GM12878 (cell line): ENCODE measurements around the gene MDFI. TPM values are rescaled to one million over a fixed set of nuclear protein-coding genes. Genes with fewer than 3 reads are reported as not detected.

Experiments used
- ATAC-seq: fragments of 200-7000 bp; cut with Tn5 transposase; 3 replicates; pipeline ENCODE4 v1.9.1; 2020; ENCODE audit warnings: mild to moderate bottlenecking, moderate library complexity
- BruUV-seq: library from RNA; stranded (reverse); fragments of 400-500 nt; replicated peaks from 2 replicates; lab custom pipeline; 2021; lab: Mats Ljungman, UMichigan
- CTCF ChIA-PET: fragments of 300-600 bp; sonication (Branson Sonifier 250); formaldehyde crosslinking; extraction: SDS; loops from one replicate; lab custom pipeline; 2021; ENCODE audit warnings: inconsistent platforms; lab: Yijun Ruan, JAX
- POLR2A ChIA-PET: fragments of 350-600 bp; formaldehyde crosslinking; extraction: SDS; loops from one replicate; lab custom pipeline; 2021; ENCODE audit warnings: inconsistent platforms; lab: Charles Lee
- RAD21 ChIA-PET: fragments of 300-600 bp; sonication (Branson Sonifier 250); formaldehyde crosslinking; loops from one replicate; lab custom pipeline; 2023; ENCODE audit warnings: antibody characterized with exemption; ENCODE audit not compliant: unreplicated experiment; lab: Charles Lee
- SMC1A ChIA-PET: fragments of 300-600 bp; sonication (Branson Sonifier 250); formaldehyde crosslinking; loops from one replicate; lab custom pipeline; 2023; ENCODE audit not compliant: unreplicated experiment, uncharacterized antibody; lab: Charles Lee
- DNase-seq: peaks from one replicate; pipeline ENCODE4 v3.0.0-alpha.2; 2011; ENCODE audit warnings: low read depth, low spot score
- FAIRE-seq: peaks from 3 replicates; lab custom pipeline; 2011; peaks lifted over from hg19 to GRCh38; lab: Jason Lieb, UNC
- H2AFZ ChIP-seq: 2 replicates; pipeline ENCODE4 v1.6.0; 2011; ENCODE audit warnings: low read depth, low read length, control low read depth; ENCODE audit not compliant: control insufficient read depth
- H3K27ac ChIP-seq: 2 replicates; pipeline ENCODE4 v1.5.1; 2011; ENCODE audit warnings: control low read depth; ENCODE audit not compliant: control insufficient read depth, insufficient read depth
- H3K27me3 ChIP-seq, 2 experiments: replicated peaks in 1 of 2; 2 replicates each; pipeline versions ENCODE4 v1.6.0 to v1.6.1; 2011; ENCODE audit warnings: low read length in 1 of 2; ENCODE audit not compliant: control insufficient read depth in 2 of 2, insufficient read depth in 2 of 2
- H3K36me3 ChIP-seq, 2 experiments: 2 replicates each; pipeline ENCODE4 v1.5.1; 2011; ENCODE audit warnings: low read length in 1 of 2; ENCODE audit not compliant: control insufficient read depth in 2 of 2, insufficient read depth in 2 of 2
- H3K4me1 ChIP-seq: 2 replicates; pipeline ENCODE4 v1.6.1; 2011; ENCODE audit warnings: mild to moderate bottlenecking, low read length, moderate library complexity, mixed read lengths; ENCODE audit not compliant: control insufficient read depth, insufficient read depth
- H3K4me2 ChIP-seq: 2 replicates; pipeline ENCODE4 v1.6.0; 2011; ENCODE audit warnings: control low read depth; ENCODE audit not compliant: control insufficient read depth, insufficient read depth
- H3K4me3 ChIP-seq: fragments of 200-600 bp; sonication (generic); 2 replicates; pipeline ENCODE4 v1.5.1; 2016
- H3K79me2 ChIP-seq: 2 replicates; pipeline ENCODE4 v1.6.0; 2011; ENCODE audit warnings: low read length; ENCODE audit not compliant: control insufficient read depth, insufficient read depth
- H3K9ac ChIP-seq: 2 replicates; pipeline ENCODE4 v1.8.0; 2011; ENCODE audit warnings: low read length, control low read depth, mixed read lengths; ENCODE audit not compliant: control insufficient read depth, insufficient read depth
- H3K9me3 ChIP-seq: replicated peaks from 3 replicates; pipeline ENCODE4 v1.5.1; 2011; ENCODE audit warnings: mild to moderate bottlenecking, low read length; ENCODE audit not compliant: control insufficient read depth, insufficient read depth
- H4K20me1 ChIP-seq: 2 replicates; pipeline ENCODE4 v1.6.0; 2011; ENCODE audit not compliant: control insufficient read depth, insufficient read depth
- CBFB ChIP-seq: IDR thresholded peaks from 2 replicates; pipeline ENCODE4 v1.6.1; 2016; ENCODE audit warnings: antibody characterized with exemption, low read depth
- CTCF ChIP-seq, 3 experiments: IDR thresholded peaks in 2 of 3; conservative IDR thresholded peaks in 1 of 3; 2 replicates each; pipeline ENCODE4 v1.5.1; 2011; ENCODE audit warnings: low read depth in 3 of 3, low read length in 3 of 3, mild to moderate bottlenecking in 3 of 3, control low read depth in 2 of 3, moderate library complexity in 2 of 3, inconsistent platforms in 1 of 3, mixed read lengths in 1 of 3; ENCODE audit not compliant: control insufficient read depth in 2 of 3, insufficient read depth in 1 of 3; ENCODE audit errors: extremely low read depth in 1 of 3
- GABPA ChIP-seq: IDR thresholded peaks from 2 replicates; pipeline ENCODE4 v1.6.1; 2014; ENCODE audit warnings: antibody characterized with exemption, low read depth, mild to moderate bottlenecking, inconsistent platforms
- HDAC2 ChIP-seq: fragments of 200-600 bp; sonication (generic); IDR thresholded peaks from 2 replicates; pipeline ENCODE4 v1.6.1; 2017
- NKRF ChIP-seq: fragments of 450-650 bp; conservative IDR thresholded peaks from 2 replicates; pipeline ENCODE4 v1.6.1; 2017; ENCODE audit warnings: mild to moderate bottlenecking, moderate library complexity
- RAD21 ChIP-seq: IDR thresholded peaks from 2 replicates; pipeline ENCODE4 v1.6.1; 2011; ENCODE audit warnings: mild to moderate bottlenecking, low read depth, low read length, moderate library complexity; ENCODE audit not compliant: insufficient read depth
- RUNX3 ChIP-seq: IDR thresholded peaks from 2 replicates; pipeline ENCODE4 v1.6.1; 2012; ENCODE audit warnings: low read length, inconsistent platforms
- SUZ12 ChIP-seq: fragments of 200-600 bp; sonication (generic); IDR thresholded peaks from one replicate; pipeline ENCODE4 v1.6.1; 2018; ENCODE audit warnings: antibody characterized with exemption, mild to moderate bottlenecking; ENCODE audit not compliant: unreplicated experiment
- ZNF274 ChIP-seq: IDR thresholded peaks from one replicate; pipeline ENCODE4 v1.8.0; 2011; ENCODE audit not compliant: insufficient read length, insufficient read depth
- whole genome bisulfite sequencing: methylation state at CpG from one replicate; pipeline ENCODE4 v1.1.6; 2016; ENCODE audit warnings: low lambda C conversion rate; ENCODE audit not compliant: insufficient replicate concordance, insufficient coverage; ENCODE audit errors: missing lambda C conversion rate; 5-methylcytosine and 5-hydroxymethylcytosine counted together
- in situ Hi-C: fragments of 300-500 bp; cut with MboI; formaldehyde crosslinking; loops from 9 replicates; pipeline ENCODE4 v1.14.3; 2018; ENCODE audit warnings: mixed read lengths
- intact Hi-C: fragments of 100-400 bp; cut with micrococcal nuclease; formaldehyde crosslinking; loops from one replicate; pipeline ENCODE4 v1.14.2; 2022; ENCODE audit not compliant: unreplicated experiment
- polyA plus RNA-seq, 11 experiments: library from polyadenylated mRNA; depleted of rRNA in 4 of 11; unstranded in 6 of 11; stranded (reverse) in 5 of 11; fragments of >200 nt; fragmentation: Nextera tagmentation in 4 of 11; fragmentation: Illumina TruSeq in 1 of 11; extraction: Ambion mirVana in 4 of 11; extraction: Trizol in 1 of 11; gene quantifications; 1 replicate in 1 of 11; 2 replicates in 10 of 11; pipeline versions ENCODE4 v1.2.1 to v1.2.3, GENCODE V29; 2011 to 2016; ENCODE audit warnings: inconsistent platforms in 2 of 11, missing spikeins in 2 of 11, low read depth in 1 of 11
- total RNA-seq, 4 experiments: library from RNA; depleted of rRNA in 3 of 4; stranded (reverse); fragments of >200 nt in 3 of 4; fragmentation: Illumina TruSeq in 1 of 4; extraction: Trizol in 1 of 4; gene quantifications; 2 replicates each; pipeline versions ENCODE4 v1.2.1 to v1.2.3, GENCODE V29; 2013 to 2021

Gene MDFI
- total and polyA plus RNA-seq, 10 of the 15 experiments (the other 5 are each of a cell fraction or from before 2014, with no cell fraction given): not detected

- no peak for ATAC-seq
- TF ChIP-seq SUZ12 (no peak), ZNF274 (no peak), HDAC2 (no peak), CBFB (no peak), CTCF (IDR thresholded peaks at IDR 0.05 in 2 of 3, conservative IDR thresholded peaks at IDR 0.05 in 1 of 3; ENCODE audit: control insufficient read depth in 2 of 3, extremely low read depth in 1 of 3, insufficient read depth in 1 of 3, low read depth in 3 of 3, low read length in 3 of 3) (no peak), RAD21 (no peak), RUNX3 (no peak), NKRF (no peak), GABPA (no peak)
- TF ChIP-seq, all 136 proteins: peak for 0
- POLR2A ChIA-PET: interaction anchor here (1.9 kb wide), 1 partner anchor 17 kb away, joined by 4 read pairs; no protein-coding TSS in a partner anchor
- in situ Hi-C loops: loop anchor here (10.0 kb wide), 1 partner anchor 84 kb away; no protein-coding TSS in a partner anchor
- CTCF ChIA-PET: interaction anchor here (1.0 to 1.7 kb wide), 3 partner anchors 11 to 78 kb away, joined by 3 to 8 read pairs (median 6); no protein-coding TSS in a partner anchor
- FAIRE-seq: no peak
- H4K20me1 ChIP-seq: no peaks in the 10 kb centered on the region; the same call in 1 of the 2 replicates
- no peaks in the 10 kb centered on the region for H3K27me3 ChIP-seq
- H3K27ac ChIP-seq: no peak overlapping the region
- peaks cover 4% of the 10 kb centered on the region for H3K79me2 ChIP-seq
- H2AFZ ChIP-seq: no peak overlapping the region
- DNase-seq: no peak
- SMC1A ChIA-PET: interaction anchor here (0.9 to 1.2 kb wide), 2 partner anchors 12 to 18 kb away, joined by 3 to 5 read pairs; no protein-coding TSS in a partner anchor
- BruUV-seq: no TSS peak
- 93% methylated on average over 5 of the region's 5 CpGs for WGBS
- RAD21 ChIA-PET: interaction anchor here (1.3 to 2.2 kb wide), 2 partner anchors 17 to 45 kb away, joined by 4 to 7 read pairs; no protein-coding TSS in a partner anchor
- no peak overlapping the region for H3K4me2 ChIP-seq
- H3K4me3 ChIP-seq: no peak overlapping the region
- H3K4me1 ChIP-seq: no peaks in the 10 kb centered on the region
- H3K9me3 ChIP-seq: no peaks in the 10 kb centered on the region
- H3K36me3 ChIP-seq: peaks cover 17 to 48% of the 10 kb centered on the region in 2 experiments; a peak in 3 of 4 replicates
- intact Hi-C loops: no loop called here
- no peak overlapping the region for H3K9ac ChIP-seq
Measured at GRCh38 chr6:41688256-41688965, 50.1 kb downstream of the MDFI start.
